ENCODE results near the gene CRB1.

DNA sequence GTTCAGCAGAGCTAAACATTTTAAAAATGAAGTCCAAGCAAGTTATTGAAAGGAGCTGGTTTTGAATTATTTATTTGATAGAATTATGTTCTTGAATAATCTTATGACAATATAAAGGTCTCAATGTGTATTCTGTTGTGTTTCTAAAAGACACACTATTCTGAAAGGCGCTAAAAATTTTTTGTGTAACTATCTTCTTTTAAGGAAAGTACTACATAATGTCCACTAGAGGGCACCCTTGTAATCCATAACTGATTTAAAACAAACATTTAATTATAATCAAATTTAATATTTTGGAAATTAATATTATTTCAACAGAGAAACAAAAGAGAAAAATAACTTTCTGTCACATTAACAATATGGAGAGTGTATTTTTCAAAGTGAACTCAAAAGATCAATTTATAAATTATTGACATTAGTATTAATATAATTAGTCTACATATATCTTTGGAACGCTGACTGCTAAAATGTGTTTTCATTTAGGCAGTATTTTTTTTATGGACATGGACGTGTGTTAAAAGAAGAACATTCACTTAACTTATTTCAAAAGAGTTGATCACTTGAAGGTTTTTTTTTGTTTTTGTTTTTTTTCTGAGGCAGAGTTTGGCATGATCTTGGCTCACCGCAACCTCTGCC, 258.8 kb downstream of the CRB1 start:
- TF ChIP-seq CTCF (IDR thresholded peaks at IDR 0.05) (no peak), POLR2A (IDR thresholded peaks at IDR 0.05) (no peak)
